ENCODE data around the gene GLA.

The GLA gene

DNA sequence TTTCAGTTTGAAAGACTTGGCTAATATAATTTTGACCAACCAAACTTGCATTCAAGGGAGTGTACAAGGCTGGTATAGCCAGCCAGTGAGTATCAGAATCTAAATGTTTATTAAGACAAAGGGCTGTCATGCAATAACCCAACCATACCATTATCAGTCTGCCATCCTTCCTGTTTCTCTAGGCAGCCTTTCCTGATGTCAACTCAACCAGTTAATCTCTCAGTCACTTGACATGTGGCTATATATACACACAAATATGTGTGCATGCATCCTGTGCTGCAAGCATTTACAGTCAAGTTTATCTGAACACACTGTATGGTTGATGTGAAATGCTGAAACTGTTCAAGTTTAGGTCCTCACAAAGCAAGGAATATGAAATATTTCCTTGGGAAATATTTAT lies 38.9 kb downstream of the GLA start:
- Histone ChIP-seq H3K79me2 (ENCODE audit: control insufficient read depth, low read length) (peaks cover 12% of the 10 kb centered on the region), H3K4me2 (ENCODE audit: low read length) (peak overlapping the region; percentile 77), H3K4me1 (ENCODE audit: control insufficient read depth, low read length) (peaks cover 57% of the 10 kb centered on the region), H4K20me1 (ENCODE audit: control insufficient read depth, insufficient read depth, low read depth, low read length) (no peaks in the 10 kb centered on the region), H3K9me2 (replicated peaks; ENCODE audit: control insufficient read depth, low read length) (no peaks in the 10 kb centered on the region), H3K27me3 (ENCODE audit: control insufficient read depth, low read length) (no peaks in the 10 kb centered on the region), H3F3A (ENCODE audit: control insufficient read depth, insufficient read depth) (peaks cover 19% of the 10 kb centered on the region), H3K36me3 (ENCODE audit: control insufficient read depth, low read length) (peaks cover 63% of the 10 kb centered on the region), H3K9me3 (ENCODE audit: control insufficient read depth, insufficient read depth, low read length) (no peaks in the 10 kb centered on the region), H3K27ac (ENCODE audit: low read depth, low read length) (peak overlapping the region; percentile 75), H3K4me3 (ENCODE audit: low read length) (peak overlapping the region; percentile 56)
- TF ChIP-seq, protein P1, sequence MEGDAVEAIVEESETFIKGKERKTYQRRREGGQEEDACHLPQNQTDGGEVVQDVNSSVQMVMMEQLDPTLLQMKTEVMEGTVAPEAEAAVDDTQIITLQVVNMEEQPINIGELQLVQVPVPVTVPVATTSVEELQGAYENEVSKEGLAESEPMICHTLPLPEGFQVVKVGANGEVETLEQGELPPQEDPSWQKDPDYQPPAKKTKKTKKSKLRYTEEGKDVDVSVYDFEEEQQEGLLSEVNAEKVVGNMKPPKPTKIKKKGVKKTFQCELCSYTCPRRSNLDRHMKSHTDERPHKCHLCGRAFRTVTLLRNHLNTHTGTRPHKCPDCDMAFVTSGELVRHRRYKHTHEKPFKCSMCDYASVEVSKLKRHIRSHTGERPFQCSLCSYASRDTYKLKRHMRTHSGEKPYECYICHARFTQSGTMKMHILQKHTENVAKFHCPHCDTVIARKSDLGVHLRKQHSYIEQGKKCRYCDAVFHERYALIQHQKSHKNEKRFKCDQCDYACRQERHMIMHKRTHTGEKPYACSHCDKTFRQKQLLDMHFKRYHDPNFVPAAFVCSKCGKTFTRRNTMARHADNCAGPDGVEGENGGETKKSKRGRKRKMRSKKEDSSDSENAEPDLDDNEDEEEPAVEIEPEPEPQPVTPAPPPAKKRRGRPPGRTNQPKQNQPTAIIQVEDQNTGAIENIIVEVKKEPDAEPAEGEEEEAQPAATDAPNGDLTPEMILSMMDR (IDR thresholded peaks at IDR 0.05; ENCODE audit: low read depth, low read length, poor library complexity, severe bottlenecking): no peak
- TF ChIP-seq EZH2phosphoT487 (IDR thresholded peaks at IDR 0.05; ENCODE audit: borderline replicate concordance, low read length): no peak

DNA sequence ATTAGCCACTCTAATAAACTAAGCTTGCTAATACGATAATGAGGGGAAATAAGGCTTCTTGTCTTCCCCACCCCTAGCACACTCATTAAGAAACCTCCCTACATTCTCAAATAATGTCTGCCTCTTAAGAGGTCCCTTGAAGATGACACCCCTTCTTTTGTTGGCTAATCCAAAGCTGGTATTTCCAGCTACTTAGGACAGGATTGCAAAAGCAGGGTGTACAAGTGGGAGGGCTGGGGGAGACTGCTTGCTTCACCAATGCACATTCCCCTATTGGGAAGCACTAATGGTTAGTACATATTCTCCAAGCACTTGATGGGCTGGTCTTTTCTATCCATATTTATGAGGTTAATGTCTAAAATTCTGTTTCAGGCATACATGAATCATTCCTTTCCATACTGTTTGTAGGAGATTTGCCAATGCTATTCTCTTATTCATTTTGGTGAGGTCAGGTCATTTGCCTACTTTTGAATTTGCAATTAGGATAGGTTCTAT lies 42.4 kb downstream of the GLA start:
- Histone ChIP-seq H3K9me2 (replicated peaks; ENCODE audit: control insufficient read depth, low read length) (no peaks in the 10 kb centered on the region), H3K4me1 (ENCODE audit: control insufficient read depth, low read length) (peaks cover 26% of the 10 kb centered on the region), H3K27me3 (ENCODE audit: control insufficient read depth, low read length) (no peaks in the 10 kb centered on the region), H3K36me3 (ENCODE audit: control insufficient read depth, low read length) (peaks cover 71% of the 10 kb centered on the region), H3K27ac (ENCODE audit: low read depth, low read length) (no peak overlapping the region), H3K79me2 (ENCODE audit: control insufficient read depth, low read length) (peaks cover 10% of the 10 kb centered on the region), H3K4me2 (ENCODE audit: low read length) (no peak overlapping the region), H3K9me3 (ENCODE audit: control insufficient read depth, insufficient read depth, low read length) (no peaks in the 10 kb centered on the region), H4K20me1 (ENCODE audit: control insufficient read depth, insufficient read depth, low read depth, low read length) (no peaks in the 10 kb centered on the region), H3K4me3 (ENCODE audit: low read length) (no peak overlapping the region), H3F3A (ENCODE audit: control insufficient read depth, insufficient read depth) (peaks cover 3% of the 10 kb centered on the region)
- TF ChIP-seq EZH2phosphoT487 (IDR thresholded peaks at IDR 0.05; ENCODE audit: borderline replicate concordance, low read length): no peak
- TF ChIP-seq, protein P1 (IDR thresholded peaks at IDR 0.05; ENCODE audit: low read depth, low read length, poor library complexity, severe bottlenecking): no peak

DNA sequence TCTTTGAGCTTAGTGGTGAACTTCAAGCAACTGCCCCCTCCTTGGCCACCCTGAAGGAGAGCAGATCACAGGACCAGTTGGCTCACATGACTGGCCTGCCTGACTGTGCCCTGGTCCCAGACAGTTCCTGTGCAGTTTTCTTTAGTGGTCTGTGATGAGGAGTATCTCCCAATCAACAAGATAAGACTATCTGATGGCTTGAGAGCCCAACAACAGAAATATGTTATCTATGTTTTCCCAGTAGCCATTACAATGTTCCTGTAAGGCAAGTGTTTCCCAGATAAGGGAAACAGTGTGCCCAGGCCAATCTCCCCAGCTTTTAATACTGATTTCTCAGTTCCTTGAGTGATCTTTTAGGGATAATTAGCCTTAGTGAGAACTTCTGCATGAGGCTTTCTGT lies 45.0 kb downstream of the GLA start:
- H3K27ac ChIP-seq (ENCODE audit: low read depth, low read length): no peak overlapping the region
- TF ChIP-seq EZH2phosphoT487 (IDR thresholded peaks at IDR 0.05; ENCODE audit: borderline replicate concordance, low read length): no peak
- TF ChIP-seq, protein P1 (IDR thresholded peaks at IDR 0.05; ENCODE audit: low read depth, low read length, poor library complexity, severe bottlenecking): no peak

More for the DNA sequence above, 45.0 kb downstream of the GLA start:
- Histone ChIP-seq H4K20me1 (ENCODE audit: control insufficient read depth, insufficient read depth, low read depth, low read length) (no peaks in the 10 kb centered on the region), H3K4me1 (ENCODE audit: control insufficient read depth, low read length) (peaks cover 23% of the 10 kb centered on the region), H3K27me3 (ENCODE audit: control insufficient read depth, low read length) (no peaks in the 10 kb centered on the region), H3K9me2 (replicated peaks; ENCODE audit: control insufficient read depth, low read length) (no peaks in the 10 kb centered on the region), H3K9me3 (ENCODE audit: control insufficient read depth, insufficient read depth, low read length) (no peaks in the 10 kb centered on the region), H3K36me3 (ENCODE audit: control insufficient read depth, low read length) (peaks cover 66% of the 10 kb centered on the region), H3K4me3 (ENCODE audit: low read length) (no peak overlapping the region), H3K4me2 (ENCODE audit: low read length) (no peak overlapping the region), H3F3A (ENCODE audit: control insufficient read depth, insufficient read depth) (0 out of 2 replicates have a peak, but pooled peaks cover 2% of the 10 kb centered on the region), H3K79me2 (ENCODE audit: control insufficient read depth, low read length) (peaks cover 2% of the 10 kb centered on the region; the same call in 1 of the 2 replicates)
